ENCODE measurements around the gene KIAA0040.

KIAA0040 gene

GRCh38 chr1:175169286-175170018 is 23.1 kb downstream of the KIAA0040 start:
- DNase-seq (ENCODE audit: low read depth), result no peak

- DNase-seq (ENCODE audit: low read depth), result no peak
These were observed 23.8 kb downstream of the KIAA0040 start for GRCh38 chr1:175168782-175169181.

- DNase-seq (ENCODE audit: low read depth), result no peak
These were observed 24.7 kb downstream of the KIAA0040 start for GRCh38 chr1:175167861-175168260.

- no peak for DNase-seq (ENCODE audit: low read depth)
These were observed 25.8 kb downstream of the KIAA0040 start for GRCh38 chr1:175166746-175167145.

GRCh38 chr1:175164751-175165150 is 27.8 kb downstream of the KIAA0040 start:
- no peak for DNase-seq (ENCODE audit: low read depth)

- DNase-seq (ENCODE audit: low read depth), result no peak
These were observed 28.9 kb downstream of the KIAA0040 start for GRCh38 chr1:175163702-175164101.

- no peak for DNase-seq (ENCODE audit: low read depth)
These were observed 29.6 kb downstream of the KIAA0040 start for GRCh38 chr1:175162955-175163354.

- DNase-seq (ENCODE audit: low read depth), result no peak
These were observed 34.4 kb downstream of the KIAA0040 start for GRCh38 chr1:175158170-175158591.

GRCh38 chr1:175157200-175157599 is 35.4 kb downstream of the KIAA0040 start:
- no peak for DNase-seq (ENCODE audit: low read depth)

GRCh38 chr1:175155936-175156335 is 36.6 kb downstream of the KIAA0040 start:
- no peak for DNase-seq (ENCODE audit: low read depth)

- no peak for DNase-seq (ENCODE audit: low read depth)
These were observed 37.1 kb downstream of the KIAA0040 start for GRCh38 chr1:175155473-175155856.

GRCh38 chr1:175154629-175155472 is 37.7 kb downstream of the KIAA0040 start:
- peak; percentile 28 for DNase-seq (ENCODE audit: low read depth)

- peak; percentile 29 for DNase-seq (ENCODE audit: low read depth)
These were observed 40.4 kb downstream of the KIAA0040 start for GRCh38 chr1:175152006-175152652.

- DNase-seq (ENCODE audit: low read depth), result no peak
These were observed 41.8 kb downstream of the KIAA0040 start for GRCh38 chr1:175150596-175151319.

GRCh38 chr1:175148068-175148467 is 44.5 kb downstream of the KIAA0040 start:
- no peak for DNase-seq (ENCODE audit: low read depth)

- DNase-seq (ENCODE audit: low read depth), result no peak
These were observed 45.0 kb downstream of the KIAA0040 start for GRCh38 chr1:175147569-175147968.

- DNase-seq (ENCODE audit: low read depth), result peak; percentile 47
These were observed 45.9 kb downstream of the KIAA0040 start for GRCh38 chr1:175146529-175147213.

GRCh38 chr1:175145899-175146528 is 46.6 kb downstream of the KIAA0040 start:
- DNase-seq (ENCODE audit: low read depth), result no peak

GRCh38 chr1:175138579-175138978 is 54.0 kb downstream of the KIAA0040 start:
- no peak for DNase-seq (ENCODE audit: low read depth)

- DNase-seq (ENCODE audit: low read depth), result no peak
These were observed 55.2 kb downstream of the KIAA0040 start for GRCh38 chr1:175137369-175137768.

- no peak for DNase-seq (ENCODE audit: low read depth)
These were observed 56.3 kb downstream of the KIAA0040 start for GRCh38 chr1:175136246-175136645.

Measured in iris pigment epithelial cell (primary cell).